Stimulated activated CD8-positive, alpha-beta memory T cell treated with anti-CD3 and anti-CD28 coated beads, Interleukin-15, amount 100 ng/mL, for 4 hours (primary cell): ENCODE measurements around the gene ARID3C.
A peak's percentile ranks its signal among the peaks of the same experiment; 100 is the strongest.

ENCODE experiments used
- DNase-seq, 2 donors: peaks; one replicate each; pipeline ENCODE4 v3.0.0-alpha.2; 2020; ENCODE audit warnings: low read depth in 2 of 2

ARID3C gene

GRCh38 chr9:34628656-34629490, at the start of gene ARID3C:
ARID3C (minus strand) TSS chr9:34629066; CDS start chr9:34628014, 1,052 bp downstream.
- DNase-seq = no peak

- no peak for DNase-seq
Observed at GRCh38 chr9:34675869-34676268, 47.0 kb upstream of the ARID3C start.

DNA sequence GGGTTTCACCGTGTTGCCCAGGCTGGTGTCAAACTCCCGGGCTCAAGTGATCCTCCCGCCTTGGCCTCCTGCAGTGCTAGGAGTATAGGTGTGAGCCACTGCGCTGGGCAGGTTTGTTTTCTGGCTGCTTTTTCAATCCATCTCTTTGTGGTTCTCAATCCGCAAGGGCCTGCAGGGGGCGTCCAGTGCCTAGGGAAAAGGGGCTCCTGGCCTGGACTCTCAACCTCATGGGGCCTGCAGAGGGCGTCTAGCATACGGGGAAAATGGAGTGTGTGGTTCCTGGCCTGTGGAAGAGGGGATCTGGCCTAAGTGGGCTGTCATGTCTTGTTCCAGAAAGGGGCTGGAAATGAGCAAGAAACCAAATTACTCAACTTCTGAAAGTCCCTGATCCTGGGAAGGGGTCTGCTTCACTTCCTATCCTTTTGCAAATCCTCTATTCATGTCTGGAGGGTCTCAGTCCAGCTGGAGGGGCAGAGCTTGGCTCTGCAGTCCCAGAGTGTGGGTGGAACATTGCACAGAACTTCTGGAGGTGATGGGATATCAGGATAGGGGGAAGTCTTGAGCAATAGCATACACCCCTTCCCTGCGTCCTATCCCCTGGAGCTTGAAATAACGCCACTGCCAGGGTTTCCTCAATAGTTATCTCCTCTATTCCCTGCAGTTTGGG, 46.3 kb upstream of the ARID3C start:
- DNase-seq = peak in 1 of 2 donors; percentile 26

- DNase-seq = no peak
Observed at GRCh38 chr9:34674440-34674839, 45.6 kb upstream of the ARID3C start.

- no peak for DNase-seq
Observed at GRCh38 chr9:34671307-34671706, 42.4 kb upstream of the ARID3C start.

- no peak for DNase-seq
Observed at GRCh38 chr9:34669809-34670562, 41.1 kb upstream of the ARID3C start.

DNA sequence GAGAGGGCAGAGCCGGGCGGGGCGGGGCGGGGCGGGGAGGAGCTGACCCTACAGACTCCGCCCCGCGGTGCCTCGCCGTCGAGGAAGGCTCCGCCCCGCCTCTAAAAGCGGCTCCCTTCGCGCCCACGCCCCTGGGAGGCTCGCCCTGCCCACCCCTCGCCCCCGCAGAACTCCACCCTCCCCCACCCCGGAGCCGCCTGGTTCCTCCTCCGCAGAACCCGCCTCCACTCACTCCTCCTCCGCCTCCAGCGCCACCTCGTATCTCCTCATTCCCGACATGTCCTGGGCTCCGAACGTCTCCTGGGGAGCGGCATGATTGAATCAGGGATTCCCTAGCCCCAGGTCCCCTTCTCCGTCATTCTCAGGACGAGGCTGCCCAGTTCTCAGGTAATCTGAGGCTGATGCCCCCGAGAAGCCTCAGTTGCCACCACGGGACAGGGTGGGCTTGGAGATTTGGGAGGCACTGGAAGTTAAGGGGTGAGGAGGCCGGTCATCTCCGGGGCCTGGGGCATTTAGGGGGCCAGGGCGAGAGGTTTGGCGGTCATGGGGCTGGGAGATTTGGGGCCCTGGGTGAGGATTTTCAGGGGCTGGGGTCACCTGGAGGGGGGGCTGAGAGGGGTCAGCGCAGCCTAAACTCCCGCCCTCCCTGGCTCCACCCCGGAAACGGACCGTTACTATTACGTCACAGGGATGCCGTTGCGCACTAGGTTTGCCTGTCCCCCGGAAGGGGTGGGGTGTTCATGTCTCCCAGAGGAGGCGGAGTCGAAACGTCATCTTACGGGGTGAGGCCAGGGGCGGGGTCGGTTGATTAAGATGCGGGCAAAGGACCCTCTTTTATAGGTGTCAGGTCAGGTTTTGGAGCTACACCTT, 36.8 kb upstream of the ARID3C start:
- DNase-seq = peak; percentile 70 to 80

- no peak for DNase-seq
Observed at GRCh38 chr9:34665067-34665380, 36.2 kb upstream of the ARID3C start.

DNA sequence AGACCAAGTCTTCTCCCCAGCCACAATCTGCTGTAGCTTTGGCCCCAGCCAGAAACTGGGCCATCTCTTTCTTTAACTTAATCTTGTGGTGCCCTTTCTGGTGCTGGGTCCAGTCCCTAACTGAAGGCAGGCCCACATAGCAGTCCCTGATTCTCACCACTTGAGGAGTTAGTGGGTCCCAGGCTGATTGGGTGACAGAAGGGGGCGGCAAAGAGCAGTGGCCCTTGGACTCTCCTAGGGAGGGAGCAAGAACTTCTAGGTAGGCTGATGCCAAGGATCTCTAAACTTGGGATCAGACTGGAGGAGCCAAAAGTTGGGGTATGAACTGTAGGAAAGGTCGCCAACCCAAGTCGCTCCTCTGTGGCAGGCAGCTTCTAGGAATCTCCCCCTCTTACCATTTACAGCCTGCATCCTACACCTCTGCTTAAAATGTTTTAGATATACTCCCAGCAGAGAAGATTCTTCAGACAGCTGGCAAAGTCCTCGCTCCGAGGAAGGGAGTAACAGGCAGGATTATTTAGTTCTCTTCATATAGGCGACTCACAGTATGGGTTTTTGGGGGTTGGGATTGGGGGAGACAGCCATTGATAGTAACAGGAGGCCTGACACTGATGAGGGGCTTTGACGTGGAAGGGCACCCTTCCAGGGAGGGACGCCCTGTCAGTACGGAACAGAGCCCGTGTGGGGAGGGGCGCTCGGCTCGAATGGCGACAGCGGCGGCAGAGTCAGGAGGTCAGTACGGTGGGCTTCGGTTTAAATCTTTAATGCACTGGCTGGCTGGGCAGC, 35.6 kb upstream of the ARID3C start:
- DNase-seq = peak in 1 of 2 donors; percentile 55

- DNase-seq = no peak
Observed at GRCh38 chr9:34663303-34663605, 34.4 kb upstream of the ARID3C start.

GRCh38 chr9:34662526-34663302, 33.8 kb upstream of the ARID3C start, which contains the start of gene CCL27:
CCL27 (minus strand) TSS chr9:34662657; CDS start chr9:34662633, 24 bp downstream.
- DNase-seq = no peak

DNA sequence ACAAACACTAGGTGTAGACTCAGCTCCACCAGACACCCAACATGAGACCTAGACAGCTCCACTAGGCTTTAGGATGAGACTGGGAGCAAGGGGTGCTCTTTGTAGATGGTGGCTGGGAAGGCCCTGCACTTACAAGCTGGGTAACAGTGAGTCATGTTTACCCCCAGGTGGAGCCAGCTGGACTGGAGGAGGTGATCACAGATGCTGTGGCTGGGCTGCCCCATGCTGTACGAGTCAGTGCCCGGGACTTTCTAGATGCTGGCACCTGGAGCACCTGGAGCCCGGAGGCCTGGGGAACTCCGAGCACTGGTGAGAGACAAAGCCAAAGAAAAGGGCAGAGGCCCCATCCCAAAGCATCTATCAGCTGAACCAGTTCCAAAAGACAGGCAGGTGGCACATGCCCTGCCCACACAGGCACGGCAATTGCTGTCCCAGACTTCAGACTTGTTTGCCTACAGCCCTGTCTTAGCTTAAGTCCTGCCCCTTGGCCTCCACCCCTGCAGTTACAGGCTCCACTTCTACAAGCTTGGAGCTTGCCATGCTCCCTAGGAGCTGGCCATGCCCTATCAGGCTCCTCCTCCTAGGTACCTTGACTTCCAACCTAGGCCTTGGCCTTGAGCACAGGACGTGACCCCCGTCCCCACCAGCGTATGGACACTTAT, 30.9 kb upstream of the ARID3C start:
- no peak for DNase-seq

DNA sequence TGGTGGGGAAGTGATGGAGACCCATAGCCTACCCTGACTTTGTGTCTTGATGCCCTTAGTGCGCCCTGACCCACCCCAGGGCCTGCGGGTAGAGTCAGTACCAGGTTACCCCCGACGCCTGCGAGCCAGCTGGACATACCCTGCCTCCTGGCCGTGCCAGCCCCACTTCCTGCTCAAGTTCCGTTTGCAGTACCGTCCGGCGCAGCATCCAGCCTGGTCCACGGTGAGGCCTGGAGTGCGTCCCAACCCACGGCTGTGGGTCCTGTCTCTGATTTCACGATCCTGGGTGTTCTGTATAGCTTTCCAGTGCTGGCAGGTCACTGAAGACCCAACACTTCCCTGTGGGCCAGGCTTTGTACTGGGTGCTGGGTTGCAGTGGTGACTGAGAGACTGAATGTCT, 29.6 kb upstream of the ARID3C start:
- DNase-seq = no peak

DNA sequence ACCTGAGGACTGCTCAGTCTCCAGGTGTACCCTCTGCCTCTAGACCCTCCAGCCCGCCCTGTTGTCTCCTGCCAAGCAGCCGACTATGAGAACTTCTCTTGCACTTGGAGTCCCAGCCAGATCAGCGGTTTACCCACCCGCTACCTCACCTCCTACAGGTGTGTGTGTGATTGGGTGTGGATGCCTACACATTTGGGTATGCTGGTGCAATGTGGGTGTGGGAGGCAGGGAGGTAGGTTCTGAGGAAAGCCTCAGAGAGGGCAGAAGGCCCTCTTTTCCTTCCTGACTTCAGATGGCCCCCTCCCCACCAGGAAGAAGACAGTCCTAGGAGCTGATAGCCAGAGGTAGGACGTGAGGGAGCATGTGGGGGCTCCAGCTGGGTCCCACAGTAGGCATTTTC, 28.1 kb upstream of the ARID3C start:
- no peak for DNase-seq

DNA sequence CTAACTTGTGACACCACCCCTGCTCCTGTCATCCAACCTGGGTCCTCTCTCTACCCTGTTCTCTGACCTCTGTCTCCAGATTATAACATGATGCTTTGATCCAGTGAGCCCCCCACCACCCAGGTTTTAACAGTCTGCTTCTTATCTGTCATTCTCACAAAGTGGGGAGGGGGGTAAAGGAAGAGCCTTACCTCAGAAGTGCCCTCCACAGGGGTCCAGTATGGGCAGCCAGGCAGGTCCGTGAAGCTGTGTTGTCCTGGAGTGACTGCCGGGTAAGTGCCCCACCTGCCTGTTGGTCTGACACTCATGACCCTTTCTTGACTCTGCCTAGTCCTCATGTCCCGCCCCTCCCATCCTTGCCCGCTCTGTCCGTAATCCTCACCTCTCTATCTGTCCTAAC, 26.5 kb upstream of the ARID3C start:
- no peak for DNase-seq

DNA sequence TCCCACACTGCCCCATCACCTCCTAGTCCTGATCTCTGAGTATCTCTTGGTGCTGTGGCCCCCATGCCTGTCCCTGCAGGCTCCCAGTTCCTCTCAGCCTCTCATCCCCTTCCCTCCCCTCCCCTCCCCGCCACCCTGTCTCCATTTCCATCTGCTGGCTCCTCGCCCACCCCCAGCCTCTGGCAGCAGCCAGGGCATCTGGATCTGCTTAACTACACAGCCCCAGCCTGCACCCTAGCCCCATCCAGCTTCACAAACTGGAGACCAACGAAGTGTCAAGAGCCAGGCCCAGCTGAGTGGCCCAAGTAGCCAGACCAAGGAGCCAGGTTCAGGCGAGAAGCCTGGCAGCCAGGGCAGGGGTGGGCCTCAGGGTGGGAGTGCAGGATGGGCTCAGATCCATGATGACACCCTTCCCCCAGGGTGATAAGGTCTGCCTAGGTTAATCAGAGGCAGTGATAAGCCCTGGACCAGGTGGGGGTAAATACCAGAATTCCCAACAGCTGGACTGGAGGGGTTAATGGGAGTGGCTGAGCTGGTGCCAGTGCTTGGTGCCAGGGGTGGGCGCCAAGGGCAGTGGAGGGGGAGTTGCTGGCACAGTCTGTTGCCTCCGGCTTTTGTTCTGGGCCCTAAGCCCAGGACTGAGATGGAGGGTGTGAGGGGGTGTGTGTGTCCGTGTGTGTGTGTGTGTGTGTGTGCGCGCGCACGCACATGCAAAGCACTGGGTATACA, 25.6 kb upstream of the ARID3C start:
- DNase-seq = no peak

DNA sequence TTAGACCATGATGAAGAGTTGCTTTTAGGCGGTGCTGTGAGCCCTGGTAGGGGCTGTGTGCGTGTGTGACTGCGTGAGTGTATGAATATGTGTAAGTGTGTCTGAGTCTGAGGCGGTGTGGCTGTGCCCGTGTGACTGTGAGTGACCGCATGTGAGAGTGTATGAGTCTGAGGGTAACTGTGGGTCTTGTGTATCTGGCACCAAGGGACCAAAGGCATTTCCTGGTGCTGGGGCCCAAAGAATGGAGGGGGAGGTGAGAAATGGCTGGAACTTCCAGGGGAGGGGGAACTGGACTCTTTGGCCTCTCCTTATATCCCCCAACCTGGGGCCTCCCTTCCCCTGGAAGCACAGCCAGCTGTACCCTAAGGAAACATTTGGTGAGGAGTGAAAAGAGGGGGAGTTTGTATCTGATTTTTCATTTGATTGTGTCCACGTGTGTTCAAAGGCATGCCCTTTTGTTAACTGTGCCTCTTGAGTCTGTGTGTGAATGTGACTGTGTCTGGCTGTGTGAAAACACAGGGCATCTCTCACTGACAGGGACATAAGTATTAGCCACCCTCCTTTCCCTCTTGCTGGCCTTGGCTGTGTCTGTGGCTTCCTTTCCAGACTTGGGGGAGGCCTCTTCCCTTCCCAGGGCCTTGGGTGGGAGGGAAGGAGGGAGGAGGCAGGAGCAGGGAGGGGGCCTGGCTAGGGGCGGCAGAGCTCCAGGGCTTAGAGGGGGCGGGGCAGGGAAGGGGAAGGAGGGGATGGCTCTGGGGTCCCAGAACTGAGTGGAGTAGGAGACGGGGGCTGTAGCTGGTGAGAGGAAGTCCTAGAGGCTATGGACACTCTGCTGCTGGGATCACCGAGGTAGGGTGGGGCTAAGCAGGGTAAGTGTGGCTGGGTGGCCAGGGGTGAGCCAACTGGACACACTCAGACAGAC, 24.5 kb upstream of the ARID3C start:
- no peak for DNase-seq

DNA sequence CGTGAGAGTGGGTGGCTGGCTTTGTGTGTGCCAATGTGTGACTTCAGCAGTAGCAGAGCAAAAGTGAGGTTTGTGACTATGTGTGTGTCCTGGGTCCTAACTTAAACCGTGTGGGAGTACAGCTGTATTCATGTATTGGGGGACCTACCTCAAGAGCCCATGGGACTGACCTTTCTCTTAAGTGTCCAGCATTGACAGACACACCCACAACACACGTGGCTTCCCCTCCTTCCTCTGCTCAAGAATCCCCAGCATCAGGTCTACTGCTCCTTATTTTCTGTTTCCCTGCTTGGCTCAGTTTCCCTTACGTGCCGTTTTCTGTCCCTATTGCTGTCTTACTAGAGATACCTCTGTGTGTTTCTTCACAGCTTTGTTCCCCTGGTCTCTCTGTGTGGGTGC, 23.7 kb upstream of the ARID3C start:
- DNase-seq = no peak
